Measurements from ENCODE around the gene SPIRE1.

GRCh38 chr18:12638644-12639124 is 19.2 kb downstream of the SPIRE1 start:
- no peak for TF ChIP-seq EZH2 (IDR thresholded peaks at IDR 0.05; ENCODE audit: borderline replicate concordance, low read depth, low read length, severe bottlenecking)
- no peak for TF ChIP-seq CTCF (IDR thresholded peaks at IDR 0.05; ENCODE audit: borderline replicate concordance, extremely low read depth, low read length, poor library complexity, severe bottlenecking)
